ENCODE data around the gene TCERG1. TPM values are rescaled to one million over a fixed set of nuclear protein-coding genes. Genes with fewer than 3 reads are reported as not detected.

TCERG1 gene
- total RNA-seq, 1 donor from 2014 or later, result 67.0 TPM

DNA sequence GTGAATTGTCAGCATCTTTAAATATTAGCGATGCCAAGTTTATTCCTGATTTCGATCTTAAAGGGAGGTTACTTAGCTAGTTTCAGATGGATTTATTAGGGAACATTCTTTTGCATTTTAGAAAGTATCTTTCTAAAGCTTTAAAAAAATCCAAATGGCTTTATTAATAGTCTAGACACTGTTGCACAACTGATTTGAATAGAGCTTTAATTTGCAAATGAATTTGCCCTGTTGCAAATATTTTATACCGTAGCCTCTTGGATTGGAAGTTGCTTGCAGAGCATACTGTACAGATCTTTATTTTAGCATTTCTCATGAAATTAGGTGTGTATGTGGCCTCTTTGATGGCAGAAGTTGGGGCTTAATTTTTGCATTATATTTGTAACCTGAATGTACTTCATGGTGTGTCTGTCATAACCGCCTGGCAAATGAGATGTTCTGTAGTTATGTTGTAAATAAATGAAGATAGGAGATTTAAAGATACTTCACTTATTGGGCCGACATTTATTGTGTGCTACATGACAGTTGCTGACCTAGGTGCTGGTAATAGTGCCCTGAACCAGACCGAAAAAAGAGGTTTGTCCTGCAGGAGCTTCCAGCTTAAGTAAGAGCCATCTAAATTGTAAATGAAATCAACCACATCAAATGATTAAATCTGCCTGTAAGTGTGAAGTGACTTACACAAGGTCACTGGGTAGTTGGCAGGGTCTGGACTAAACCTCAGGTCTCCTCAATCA lies 1.8 kb downstream of the TCERG1 start:
- intact Hi-C loops (cut with DNase I), result no loop called here

DNA sequence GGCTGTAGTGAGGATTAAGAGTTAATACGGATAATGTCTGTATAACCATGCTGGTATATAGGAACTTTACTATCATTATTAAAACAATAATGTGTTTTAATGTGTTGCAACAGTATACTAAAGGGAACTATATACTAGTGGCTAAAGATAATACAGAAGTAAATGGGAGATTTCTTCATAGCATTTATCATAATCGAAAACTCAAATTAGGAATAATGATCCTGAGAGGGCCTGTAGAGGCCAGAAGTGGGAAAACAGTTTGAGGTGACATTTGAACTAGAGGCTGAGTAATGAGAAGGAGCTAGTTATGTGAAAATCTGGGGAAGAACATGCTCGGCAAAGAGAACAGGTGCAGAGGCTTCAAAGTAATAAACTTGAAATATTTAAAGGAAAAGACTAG lies 2.9 kb downstream of the TCERG1 start:
- ATAC-seq (no peak), DNase-seq (ENCODE audit: low spot score) (no peak)
- intact Hi-C loops (cut with DNase I), result no loop called here

More for the DNA sequence above, 1.8 kb downstream of the TCERG1 start:
- ATAC-seq (no peak), DNase-seq (ENCODE audit: low spot score) (no peak)

DNA sequence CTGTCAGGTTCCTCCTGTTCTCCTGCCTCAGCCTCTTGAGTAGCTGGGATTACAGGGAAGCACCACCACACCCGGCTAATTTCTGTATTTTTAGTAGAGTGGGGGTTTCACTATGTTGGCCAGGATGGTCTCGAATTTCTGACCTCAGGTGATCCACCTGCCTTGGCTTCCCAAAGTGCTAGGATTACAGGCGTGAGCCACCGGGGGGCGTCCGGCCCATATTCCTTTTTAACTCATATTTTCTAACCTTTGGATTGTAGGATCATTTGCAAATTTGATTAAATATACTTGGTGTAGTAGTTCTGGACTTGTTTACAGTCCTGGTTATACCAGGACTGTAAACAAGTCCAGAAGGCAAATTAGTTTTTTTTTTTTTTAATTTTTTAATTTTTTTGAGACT lies 4.3 kb downstream of the TCERG1 start:
- ATAC-seq (no peak), DNase-seq (ENCODE audit: low spot score) (no peak)
- intact Hi-C loops (cut with DNase I), result no loop called here

DNA sequence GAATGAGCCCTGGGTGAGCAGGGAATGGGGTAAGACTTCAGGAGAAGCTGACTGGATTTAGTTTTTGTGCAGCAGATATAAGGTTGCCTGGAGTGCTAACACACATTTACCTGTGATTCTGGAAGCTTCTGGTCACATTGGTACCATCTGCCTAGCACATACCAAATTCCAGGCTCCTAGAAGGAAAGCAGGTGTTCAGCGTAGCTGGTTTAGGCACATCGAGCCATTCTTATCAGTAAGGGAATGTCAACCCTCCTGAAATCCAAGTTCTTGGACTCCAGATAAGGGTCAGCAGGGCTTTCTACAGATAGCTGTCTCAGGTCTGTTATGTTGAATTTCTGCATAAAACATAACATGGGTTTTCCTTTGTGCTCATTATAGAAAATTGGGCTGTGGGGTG lies 10.3 kb downstream of the TCERG1 start:
- intact Hi-C loops (cut with DNase I), result no loop called here
- ATAC-seq, result no peak
- DNase-seq (ENCODE audit: low spot score), result no peak

DNA sequence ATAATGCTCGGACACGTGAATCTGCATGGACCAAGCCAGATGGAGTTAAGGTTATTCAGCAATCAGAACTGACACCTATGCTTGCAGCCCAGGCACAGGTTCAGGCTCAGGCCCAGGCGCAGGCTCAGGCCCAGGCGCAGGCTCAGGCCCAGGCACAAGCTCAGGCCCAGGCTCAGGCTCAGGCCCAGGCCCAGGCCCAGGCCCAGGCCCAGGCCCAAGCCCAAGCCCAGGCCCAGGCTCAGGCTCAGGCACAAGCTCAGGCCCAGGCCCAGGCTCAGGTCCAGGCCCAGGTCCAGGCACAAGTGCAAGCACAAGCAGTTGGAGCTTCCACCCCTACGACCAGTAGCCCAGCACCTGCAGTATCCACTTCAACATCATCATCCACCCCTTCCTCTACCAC lies 11.8 kb downstream of the TCERG1 start:
- intact Hi-C loops (cut with DNase I), result no loop called here
- DNase-seq (ENCODE audit: low spot score) (no peak), ATAC-seq (no peak)

DNA sequence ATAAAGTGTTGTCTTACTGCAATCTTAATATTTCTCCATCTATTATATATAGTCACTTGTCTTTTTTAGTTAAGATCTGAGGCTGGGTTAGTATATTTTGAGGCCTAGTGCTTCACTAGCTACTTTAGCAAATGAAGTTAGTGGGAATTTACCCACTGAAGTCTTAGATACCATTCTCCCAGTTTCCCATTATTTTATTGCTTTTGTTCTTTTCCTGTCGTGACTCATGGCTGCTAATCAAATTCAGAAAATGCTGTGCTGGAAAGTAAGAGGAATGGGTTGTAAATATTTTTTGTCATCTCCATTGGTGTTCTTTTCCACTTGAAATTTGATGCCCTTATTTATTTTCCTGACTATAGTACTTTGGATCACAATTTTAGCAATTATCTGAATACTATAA lies 14.2 kb downstream of the TCERG1 start:
- no peak for ATAC-seq
- DNase-seq (ENCODE audit: low spot score), result no peak
- intact Hi-C loops (cut with DNase I), result no loop called here

DNA sequence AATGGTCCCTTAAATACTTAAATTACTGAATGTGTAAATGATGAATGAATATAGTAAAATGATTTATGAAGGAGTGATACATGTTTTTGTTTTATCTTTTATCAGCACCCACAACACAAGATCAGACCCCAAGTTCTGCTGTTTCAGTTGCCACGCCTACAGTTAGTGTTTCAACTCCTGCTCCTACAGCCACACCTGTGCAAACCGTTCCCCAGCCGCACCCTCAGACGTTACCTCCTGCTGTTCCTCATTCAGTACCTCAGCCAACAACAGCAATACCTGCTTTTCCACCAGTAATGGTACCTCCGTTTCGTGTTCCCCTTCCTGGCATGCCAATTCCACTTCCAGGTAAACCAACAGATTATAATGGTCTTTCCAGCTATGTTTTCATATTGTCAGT lies 16.3 kb downstream of the TCERG1 start:
- ATAC-seq (no peak), DNase-seq (ENCODE audit: low spot score) (no peak)
- intact Hi-C loops (cut with DNase I), result no loop called here

DNA sequence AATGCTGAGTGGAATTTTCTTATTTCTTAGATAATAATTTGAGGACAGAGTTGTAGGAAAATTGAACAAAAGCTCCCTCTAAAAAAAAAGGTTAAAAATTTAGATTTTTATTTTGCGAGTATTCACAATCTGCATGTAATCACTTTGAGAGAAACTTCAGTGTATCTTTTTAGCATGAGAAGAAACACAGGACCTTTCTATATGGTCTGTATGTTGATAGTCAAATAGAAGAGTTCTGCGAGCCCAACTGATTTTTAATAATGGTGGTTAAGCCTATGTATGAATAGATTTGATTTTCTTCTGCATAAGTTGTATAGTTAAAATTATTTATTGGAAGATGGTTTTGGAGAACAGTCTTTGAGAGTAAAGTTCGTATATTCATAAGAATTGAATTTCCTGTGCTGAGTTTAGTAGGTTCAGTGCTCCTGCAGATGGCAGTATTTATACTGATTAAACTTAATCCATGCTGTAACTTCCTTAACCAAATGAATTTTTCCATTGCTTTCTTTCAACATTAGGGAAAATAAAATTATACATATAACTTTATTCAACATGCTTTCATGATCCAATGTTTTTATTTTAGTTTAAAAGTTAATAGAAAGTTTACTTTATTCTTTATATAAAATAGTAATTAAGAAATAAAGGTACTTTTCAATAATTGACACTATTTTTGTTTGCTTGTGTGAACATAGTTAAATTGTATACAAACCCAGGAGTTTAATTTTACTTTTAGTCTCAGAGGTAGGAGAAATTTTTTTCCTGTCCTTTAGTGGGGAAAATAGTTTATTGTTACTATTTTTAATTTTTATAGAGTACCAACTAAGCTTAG lies 19.6 kb downstream of the TCERG1 start:
- ATAC-seq (no peak), DNase-seq (ENCODE audit: low spot score) (no peak)
- intact Hi-C loops (cut with DNase I), result no loop called here

DNA sequence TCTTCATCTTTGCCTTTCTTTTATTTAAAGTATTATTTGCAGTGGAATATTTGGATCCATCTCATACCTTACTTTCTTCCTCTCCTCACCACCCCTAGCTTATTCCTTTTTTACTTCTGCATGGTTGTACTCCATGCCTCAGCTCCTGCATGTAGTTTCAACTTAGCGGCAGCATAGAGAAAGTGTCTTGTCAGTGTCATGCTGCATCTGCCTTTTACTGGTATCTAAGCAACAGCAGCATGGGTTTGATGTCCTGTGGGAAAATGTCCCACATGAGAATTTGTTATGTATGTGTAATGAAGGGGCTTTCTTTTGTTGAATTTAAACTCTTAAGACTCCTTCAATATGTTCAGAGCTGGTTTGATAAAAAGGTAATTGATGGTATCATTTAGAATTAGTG lies 20.6 kb downstream of the TCERG1 start:
- ATAC-seq (no peak), DNase-seq (ENCODE audit: low spot score) (no peak)
- intact Hi-C loops (cut with DNase I), result no loop called here

DNA sequence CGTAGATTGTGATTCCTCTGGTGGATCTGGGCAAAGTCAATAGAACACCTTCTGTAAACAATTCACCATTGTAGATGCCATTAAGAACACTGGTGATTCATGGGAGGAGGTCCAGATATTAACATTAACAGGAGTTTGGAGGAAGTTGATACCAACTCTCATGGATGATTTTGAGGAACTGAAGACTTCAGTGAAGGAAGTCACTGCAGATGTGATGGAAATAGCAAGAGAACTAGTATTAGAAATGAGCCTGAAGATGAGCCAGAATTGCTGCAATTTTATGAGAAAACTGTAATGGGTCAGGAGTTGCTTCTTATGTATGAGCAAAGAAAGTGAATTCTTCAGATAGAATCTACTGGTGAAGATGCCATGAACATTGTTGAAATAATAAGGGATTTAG lies 26.9 kb downstream of the TCERG1 start:
- intact Hi-C loops (cut with DNase I), result no loop called here
- DNase-seq (ENCODE audit: low spot score), result no peak
- no peak for ATAC-seq

DNA sequence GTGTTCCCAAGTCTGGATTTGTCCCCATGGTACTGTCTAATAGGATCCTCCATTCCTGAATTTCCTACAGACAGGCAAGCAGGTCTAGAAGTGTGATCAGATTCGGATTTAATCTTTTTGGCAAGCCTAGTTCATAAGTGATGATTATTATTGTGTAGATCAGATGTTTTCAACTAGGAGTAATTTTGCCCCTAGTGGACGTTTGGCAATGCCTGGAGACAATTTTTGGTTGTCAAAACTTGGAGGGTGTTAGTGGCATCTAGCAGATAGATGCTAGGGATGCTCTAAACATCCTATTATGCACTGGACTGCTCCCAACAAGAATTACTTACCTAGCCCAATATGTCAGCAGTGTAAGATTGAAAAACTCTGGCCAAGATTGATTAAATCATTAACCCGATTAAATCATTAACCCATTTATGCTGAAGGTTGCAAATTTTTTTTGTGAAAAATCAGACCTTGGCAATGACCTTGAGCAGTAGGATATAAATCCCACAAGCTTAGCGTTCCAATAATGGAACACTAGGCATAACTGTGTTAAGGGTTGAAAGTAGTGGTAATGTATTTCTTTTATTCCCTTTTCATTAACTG lies 28.2 kb downstream of the TCERG1 start:
- intact Hi-C loops (cut with DNase I), result no loop called here
- ATAC-seq (no peak), DNase-seq (ENCODE audit: low spot score) (no peak)

DNA sequence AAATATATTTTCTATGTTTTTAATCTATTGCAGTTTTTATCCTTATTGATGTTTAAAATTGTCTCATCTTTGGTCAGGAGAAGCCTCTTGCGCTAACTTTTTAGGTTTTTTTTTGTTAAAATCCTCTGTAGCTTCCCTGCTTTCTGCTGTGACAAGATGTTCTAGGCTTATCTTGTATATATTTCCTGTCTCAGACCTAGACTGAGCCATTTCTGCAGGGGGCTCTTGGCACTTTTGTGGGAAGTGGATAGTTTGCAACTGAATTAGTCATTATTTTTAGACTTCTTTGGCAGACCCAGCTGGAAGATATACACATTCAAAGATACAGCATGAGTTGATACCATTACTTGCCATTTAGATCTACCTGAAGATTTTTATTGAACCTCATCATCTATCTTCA lies 28.8 kb downstream of the TCERG1 start:
- ATAC-seq (no peak), DNase-seq (ENCODE audit: low spot score) (no peak)
- intact Hi-C loops (cut with DNase I), result no loop called here

DNA sequence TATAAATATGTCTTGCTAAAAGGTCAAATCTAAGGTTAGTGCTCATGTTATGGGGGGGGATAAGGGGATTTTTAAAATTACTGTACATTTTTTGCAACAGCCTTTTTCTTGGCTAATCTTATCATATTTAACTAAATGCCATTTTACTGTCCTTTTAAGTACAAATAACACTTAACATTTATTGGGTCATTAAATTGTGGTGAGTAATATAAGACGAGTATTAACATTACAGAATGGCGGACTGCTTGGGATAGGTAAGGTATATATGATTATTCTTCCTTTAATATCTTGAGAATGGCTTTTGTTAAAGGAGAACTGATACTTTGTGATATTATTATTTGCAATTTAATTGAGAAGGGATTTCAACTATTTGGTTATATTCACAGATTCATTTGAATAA lies 35.6 kb downstream of the TCERG1 start:
- intact Hi-C loops (cut with DNase I), result no loop called here
- DNase-seq (ENCODE audit: low spot score) (no peak), ATAC-seq (no peak)

DNA sequence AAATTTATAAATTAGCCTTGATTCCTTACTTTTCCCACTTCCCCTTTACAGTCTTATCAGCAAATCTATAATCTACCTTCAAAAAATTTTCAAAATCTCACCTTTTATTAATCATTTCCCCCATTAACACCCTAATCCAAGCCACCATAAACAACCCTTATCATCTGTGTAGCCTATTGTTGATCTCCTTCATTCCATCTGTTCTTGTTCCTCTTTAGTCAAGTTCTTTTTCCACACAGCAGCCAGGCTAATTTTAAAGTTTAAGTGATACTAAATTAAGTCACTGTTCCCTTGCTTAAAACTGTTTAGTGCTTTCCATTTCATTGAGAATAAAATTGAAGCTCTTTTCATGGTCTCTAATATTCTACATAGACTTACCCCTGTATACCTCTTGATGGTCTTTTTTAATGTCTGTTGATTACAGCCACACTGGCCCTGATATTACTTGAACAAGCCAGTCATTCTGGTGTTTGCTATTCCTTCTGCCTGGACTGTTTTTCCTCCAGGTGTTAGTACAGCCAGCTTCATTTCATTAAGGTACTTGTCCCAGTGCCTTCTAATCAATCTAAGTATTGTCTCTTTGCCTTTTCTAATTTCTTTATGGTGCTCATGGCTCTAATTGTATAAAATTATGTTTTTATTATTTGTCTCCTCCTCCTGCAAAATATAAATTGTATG lies 37.7 kb downstream of the TCERG1 start:
- DNase-seq (ENCODE audit: low spot score), result no peak
- intact Hi-C loops (cut with DNase I), result no loop called here
- ATAC-seq, result no peak

DNA sequence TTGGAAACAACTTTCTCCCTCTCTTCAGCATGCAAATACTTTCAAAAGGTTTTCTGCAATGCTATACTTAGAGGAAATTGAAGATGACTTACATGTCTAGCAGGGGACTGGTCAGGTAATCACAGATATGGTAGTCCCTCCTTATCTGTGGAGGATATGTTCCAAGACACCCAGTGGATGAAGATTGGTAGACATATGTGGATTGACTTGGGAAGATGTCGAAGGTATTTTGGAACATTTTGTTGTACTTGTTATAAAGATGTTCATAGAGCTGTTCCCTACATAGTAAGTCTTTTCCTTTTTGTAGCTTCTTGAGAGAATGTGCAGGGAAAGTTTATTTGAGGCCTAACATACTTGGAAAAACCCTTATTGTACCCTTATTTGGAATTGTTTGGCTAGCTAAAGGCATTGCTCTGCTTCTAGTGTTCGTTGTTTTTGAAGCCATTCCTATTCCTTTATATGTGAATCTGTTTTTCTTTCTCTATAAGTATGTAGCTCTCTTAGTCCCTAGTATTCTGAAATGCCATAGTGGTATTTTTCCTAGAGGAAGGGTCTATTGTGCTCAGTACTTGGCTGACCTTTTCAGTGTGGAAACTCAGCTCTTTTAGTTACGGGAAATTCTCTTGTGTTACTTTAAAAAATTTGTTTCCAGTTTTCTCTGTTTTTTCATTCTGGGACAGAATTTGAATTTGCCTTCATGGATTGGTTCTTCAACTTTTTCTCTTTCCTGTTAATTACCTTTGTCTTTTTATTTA lies 43.1 kb downstream of the TCERG1 start:
- intact Hi-C loops (cut with DNase I), result no loop called here
- DNase-seq (ENCODE audit: low spot score) (no peak), ATAC-seq (no peak)

DNA sequence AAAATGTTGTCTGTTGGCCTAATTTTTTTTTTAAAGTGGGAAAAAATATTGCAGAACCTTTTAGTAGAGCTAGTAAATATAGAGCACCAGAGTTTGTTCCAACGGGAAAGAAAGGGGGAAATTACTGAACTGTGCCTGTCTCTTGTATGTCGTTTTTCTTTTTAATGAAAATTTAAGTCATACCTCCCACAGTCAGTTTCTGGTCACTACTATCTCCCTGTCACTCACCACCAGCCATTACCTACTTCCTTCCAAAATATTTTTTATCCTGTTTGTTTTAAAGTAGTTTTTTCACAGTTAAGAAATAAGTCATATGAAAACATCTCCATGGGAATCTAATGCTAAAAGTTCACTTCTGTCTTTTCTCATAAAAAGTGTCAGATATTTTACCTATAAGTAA lies 47.5 kb downstream of the TCERG1 start:
- intact Hi-C loops (cut with DNase I), result no loop called here
- DNase-seq (ENCODE audit: low spot score) (no peak), ATAC-seq (no peak)

DNA sequence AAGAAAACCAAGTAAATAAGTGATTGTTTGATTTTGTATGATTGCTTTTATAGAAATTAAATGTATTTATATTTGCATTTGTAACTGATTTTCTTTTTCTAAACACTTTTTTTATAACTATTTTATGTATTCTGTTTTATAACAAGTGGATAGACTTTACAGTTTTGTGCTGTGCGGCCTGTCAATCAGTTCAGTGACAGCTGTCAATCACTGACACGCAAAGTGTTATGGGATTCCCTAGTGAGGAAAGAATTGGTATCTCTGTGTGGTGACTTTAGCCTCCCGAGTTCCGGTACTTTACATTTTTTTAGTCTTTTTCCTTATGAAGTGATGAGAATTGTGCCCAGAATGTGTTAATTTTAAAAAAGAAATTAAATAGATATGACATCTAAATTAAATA lies 52.5 kb downstream of the TCERG1 start:
- intact Hi-C loops (cut with DNase I), result no loop called here
- ATAC-seq (no peak), DNase-seq (ENCODE audit: low spot score) (no peak)

DNA sequence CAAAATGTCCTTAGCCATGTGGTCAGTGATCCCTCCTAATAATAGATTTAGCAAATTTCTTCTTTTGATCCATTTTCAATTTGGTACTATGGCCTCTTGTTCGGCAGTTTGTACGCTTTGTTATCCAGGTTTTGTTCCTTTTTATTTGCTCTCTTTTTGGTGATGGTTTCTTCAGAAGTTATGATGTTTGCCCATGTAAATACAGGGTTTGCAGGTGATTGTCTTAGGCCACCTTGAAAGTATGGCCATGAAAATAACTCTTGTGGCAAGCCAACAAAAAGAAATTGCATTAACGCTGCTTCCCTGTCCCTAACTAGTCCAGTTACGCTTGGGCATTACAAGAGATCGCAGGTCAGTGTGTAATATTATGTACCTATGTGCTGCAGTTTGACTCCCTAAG lies 60.3 kb downstream of the TCERG1 start:
- intact Hi-C loops (cut with DNase I), result no loop called here
- ATAC-seq (no peak), DNase-seq (ENCODE audit: low spot score) (no peak)

DNA sequence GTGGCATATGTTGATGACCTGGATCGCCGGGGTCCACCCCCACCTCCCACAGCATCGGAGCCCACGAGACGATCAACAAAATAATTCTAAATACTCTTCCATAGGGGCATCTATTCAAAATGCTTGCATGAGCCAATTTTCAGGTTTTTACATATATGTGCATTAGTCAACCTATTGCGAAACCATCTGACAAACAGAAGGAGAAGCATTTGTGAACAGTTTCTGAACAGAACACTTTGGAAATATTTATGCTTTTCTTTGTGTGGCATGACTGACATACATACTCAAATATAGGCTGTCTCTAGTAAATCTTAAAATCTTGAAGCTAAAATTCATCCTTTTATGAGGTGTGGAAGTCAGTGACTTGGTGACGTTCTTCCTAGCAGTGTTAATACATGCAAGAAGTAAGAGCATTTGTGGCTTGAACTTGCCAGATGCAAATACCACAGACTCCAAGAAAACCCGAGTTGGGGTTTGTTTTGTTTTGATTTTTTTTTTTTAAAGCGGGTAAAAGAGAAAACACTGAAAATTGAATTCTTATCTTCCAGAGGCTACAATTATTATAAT lies 63.5 kb downstream of the TCERG1 start:
- no peak for ATAC-seq
- no peak for DNase-seq (ENCODE audit: low spot score)
- intact Hi-C loops (cut with DNase I), result no loop called here

All from sciatic nerve (tissue), 2 donors.